H9 (cell line): ENCODE measurements around the gene VWF. TPM values are rescaled to one million over a fixed set of nuclear protein-coding genes. Genes with fewer than 3 reads are reported as not detected.

Experiments
- DNase-seq: peaks from one replicate; pipeline ENCODE4 v3.0.0-alpha.2; 2017
- H2AFZ ChIP-seq: one replicate; pipeline ENCODE4 v1.6.1; 2013; ENCODE audit warnings: mild to moderate bottlenecking, low read length, control low read depth, moderate library complexity
- H2AK5ac ChIP-seq: 2 replicates; pipeline ENCODE4 v1.6.1; 2013; ENCODE audit warnings: low read length, control low read depth, mixed read lengths; ENCODE audit not compliant: insufficient read length
- H2BK120ac ChIP-seq: one replicate; pipeline ENCODE4 v1.6.1; 2013; ENCODE audit warnings: low read depth, mild to moderate bottlenecking, low read length, control low read depth, inconsistent platforms; ENCODE audit not compliant: poor library complexity, severe bottlenecking
- H2BK12ac ChIP-seq: 2 replicates; pipeline ENCODE4 v1.6.1; 2013; ENCODE audit warnings: low read length, control low read depth, mixed read lengths, low read depth; ENCODE audit not compliant: insufficient read length
- H2BK15ac ChIP-seq: 2 replicates; pipeline ENCODE4 v1.6.1; 2013; ENCODE audit warnings: low read depth, low read length, control low read depth
- H2BK20ac ChIP-seq: one replicate; pipeline ENCODE4 v1.6.1; 2013; ENCODE audit warnings: low read depth, mild to moderate bottlenecking, low read length, control low read depth, inconsistent platforms; ENCODE audit not compliant: poor library complexity, severe bottlenecking
- H2BK5ac ChIP-seq: 2 replicates; pipeline ENCODE4 v1.6.1; 2013; ENCODE audit warnings: low read length, control low read depth, mixed read lengths; ENCODE audit not compliant: insufficient read length
- H3K14ac ChIP-seq: 2 replicates; pipeline ENCODE4 v1.6.1; 2013; ENCODE audit warnings: low read length, control low read depth; ENCODE audit not compliant: insufficient read depth
- H3K18ac ChIP-seq: 2 replicates; pipeline ENCODE4 v1.6.1; 2013; ENCODE audit warnings: low read depth, mild to moderate bottlenecking, mixed read lengths, low read length, control low read depth; ENCODE audit not compliant: insufficient read length
- H3K23ac ChIP-seq: 2 replicates; pipeline ENCODE4 v1.6.1; 2013; ENCODE audit warnings: low read length, control low read depth, mixed read lengths, low read depth; ENCODE audit not compliant: insufficient read length
- H3K23me2 ChIP-seq: 2 replicates; pipeline ENCODE4 v1.6.1; 2013; ENCODE audit warnings: low read depth, mild to moderate bottlenecking, mixed read lengths, low read length, control low read depth; ENCODE audit not compliant: insufficient read length, poor library complexity, severe bottlenecking
- H3K27ac ChIP-seq: 2 replicates; pipeline ENCODE4 v1.5.1; 2013; ENCODE audit warnings: low read length, control low read depth, mixed read lengths, low read depth; ENCODE audit not compliant: insufficient read length
- H3K27me3 ChIP-seq: 2 replicates; pipeline ENCODE4 v1.6.1; 2013; ENCODE audit warnings: low read length, control low read depth, inconsistent platforms; ENCODE audit not compliant: insufficient read depth
- H3K4ac ChIP-seq: 2 replicates; pipeline ENCODE4 v1.6.1; 2013; ENCODE audit warnings: low read depth, mild to moderate bottlenecking, control low read depth, inconsistent platforms, low read length, moderate library complexity
- H3K4me1 ChIP-seq: 2 replicates; pipeline ENCODE4 v1.6.1; 2013; ENCODE audit warnings: low read length, control low read depth, inconsistent platforms; ENCODE audit not compliant: insufficient read depth
- H3K4me2 ChIP-seq: 2 replicates; pipeline ENCODE4 v1.6.1; 2013; ENCODE audit warnings: low read length, control low read depth, mixed read lengths; ENCODE audit not compliant: insufficient read length, insufficient read depth
- H3K56ac ChIP-seq: 2 replicates; pipeline ENCODE4 v1.6.1; 2013; ENCODE audit warnings: low read depth, mild to moderate bottlenecking, mixed read lengths, low read length, control low read depth; ENCODE audit not compliant: insufficient read length
- H3K79me1 ChIP-seq: 2 replicates; pipeline ENCODE4 v1.6.1; 2013; ENCODE audit warnings: low read depth, mild to moderate bottlenecking, moderate library complexity, low read length, control low read depth, inconsistent platforms; ENCODE audit not compliant: insufficient read depth, poor library complexity, severe bottlenecking
- H3K79me2 ChIP-seq: 2 replicates; pipeline ENCODE4 v1.6.1; 2013; ENCODE audit warnings: low read length, control low read depth, inconsistent platforms; ENCODE audit not compliant: insufficient read depth
- H3K9ac ChIP-seq: 2 replicates; pipeline ENCODE4 v1.6.1; 2013; ENCODE audit warnings: low read length, control low read depth, mixed read lengths; ENCODE audit not compliant: insufficient read length; ENCODE audit errors: extremely low read depth
- H3K9me3 ChIP-seq: one replicate; pipeline ENCODE4 v1.6.1; 2013; ENCODE audit warnings: low read depth, low read length, inconsistent platforms; ENCODE audit not compliant: control insufficient read depth
- H3T11ph ChIP-seq: one replicate; pipeline ENCODE4 v1.6.1; 2013; ENCODE audit warnings: mild to moderate bottlenecking, low read length, control low read depth, inconsistent platforms
- H4K20me1 ChIP-seq: one replicate; pipeline ENCODE4 v1.6.1; 2013; ENCODE audit not compliant: control insufficient read depth, insufficient read length, insufficient read depth
- H4K5ac ChIP-seq: 2 replicates; pipeline ENCODE4 v1.6.1; 2013; ENCODE audit warnings: low read depth, mild to moderate bottlenecking, mixed read lengths, low read length, control low read depth; ENCODE audit not compliant: insufficient read length
- H4K8ac ChIP-seq: replicated peaks from 2 replicates; pipeline ENCODE4 v1.6.1; 2013; ENCODE audit warnings: low read length, control low read depth, mixed read lengths, low read depth; ENCODE audit not compliant: insufficient read length
- H4K91ac ChIP-seq: 2 replicates; pipeline ENCODE4 v1.6.1; 2013; ENCODE audit warnings: low read depth, mild to moderate bottlenecking, moderate library complexity, mixed read lengths, low read length, control low read depth; ENCODE audit not compliant: insufficient read length
- H3K27ac Mint-ChIP-seq, 3 experiments: 2 replicates in 2 of 3; 3 replicates in 1 of 3; pipeline ENCODE4 v1.8.0; 2020 to 2021; ENCODE audit warnings: mixed read lengths in 3 of 3, mild to moderate bottlenecking in 1 of 3, moderate library complexity in 1 of 3
- H3K27me3 Mint-ChIP-seq: 2 replicates; pipeline ENCODE4 v1.8.0; 2021; ENCODE audit warnings: low read depth, mild to moderate bottlenecking, moderate library complexity, mixed read lengths
- H3K36me3 Mint-ChIP-seq, 3 experiments: 2 replicates in 2 of 3; 3 replicates in 1 of 3; pipeline ENCODE4 v1.8.0; 2020 to 2021; ENCODE audit warnings: low read depth in 3 of 3, mixed read lengths in 3 of 3; ENCODE audit not compliant: insufficient read depth in 1 of 3
- H3K4me1 Mint-ChIP-seq, 2 experiments: 2 replicates each; pipeline ENCODE4 v1.8.0; 2020; ENCODE audit warnings: mixed read lengths in 2 of 2
- H3K4me3 Mint-ChIP-seq, 2 experiments: 2 replicates in 1 of 2; 3 replicates in 1 of 2; pipeline ENCODE4 v1.8.0; 2020 to 2021; ENCODE audit warnings: mild to moderate bottlenecking in 2 of 2, mixed read lengths in 2 of 2, moderate library complexity in 1 of 2
- H3K9me3 Mint-ChIP-seq, 2 experiments: 2 replicates in 1 of 2; 3 replicates in 1 of 2; pipeline ENCODE4 v1.8.0; 2020; ENCODE audit warnings: mild to moderate bottlenecking in 2 of 2, mixed read lengths in 2 of 2, moderate library complexity in 1 of 2
- CTCF ChIP-seq: fragments of 200-600 bp; sonication (generic); conservative IDR thresholded peaks from 3 replicates; pipeline ENCODE4 v1.8.0; 2021; ENCODE audit warnings: antibody characterized with exemption, mild to moderate bottlenecking
- WGBS: extraction: QIAGEN DNeasy Blood & Tissue Kit; methylation state at CpG from one replicate; pipeline ENCODE4 v1.1.7; 2013; ENCODE audit warnings: missing lambda C conversion rate, low lambda C conversion rate, mixed read lengths; ENCODE audit not compliant: insufficient read length; ENCODE audit errors: extremely low coverage; 5-methylcytosine and 5-hydroxymethylcytosine counted together
- total RNA-seq: library from RNA; stranded (reverse); gene quantifications from 2 replicates; pipeline ENCODE4 v1.2.1, GENCODE V29; 2021

The VWF gene
- total RNA-seq, 1 experiment from 2014 or later = 0.17 TPM

- H3T11ph ChIP-seq = no peak overlapping the region
- H3K36me3 Mint-ChIP-seq = peaks cover 0 to 4% (median 4%) of the 10 kb centered on the region in 3 experiments; a peak in 3 of 7 replicates
- H3K23me2 ChIP-seq = no peaks in the 10 kb centered on the region
- no peaks in the 10 kb centered on the region for H4K20me1 ChIP-seq
- H3K4me2 ChIP-seq = no peak overlapping the region
- no peak overlapping the region for H2BK120ac ChIP-seq
- H3K79me2 ChIP-seq = no peaks in the 10 kb centered on the region
- no peaks in the 10 kb centered on the region for H3K9me3 ChIP-seq
- H4K91ac ChIP-seq = no peak overlapping the region
- H3K9ac ChIP-seq = no peak overlapping the region
- no peak overlapping the region for H3K56ac ChIP-seq
- H3K27ac Mint-ChIP-seq = no peak overlapping the region
- no CpG with 5 or more reads among the region's 34 CpGs for WGBS
- no peak overlapping the region for H2AK5ac ChIP-seq
- no peak overlapping the region for H2BK15ac ChIP-seq
- H3K4me1 Mint-ChIP-seq = no peaks in the 10 kb centered on the region
- no peaks in the 10 kb centered on the region for H3K27me3 ChIP-seq
- no peak overlapping the region for H3K4me3 Mint-ChIP-seq
- no peak overlapping the region for H4K5ac ChIP-seq
- no peak overlapping the region for H3K14ac ChIP-seq
- no peak overlapping the region for H2BK20ac ChIP-seq
- no peak overlapping the region for H2BK5ac ChIP-seq
- no peak for TF ChIP-seq CTCF
- peaks cover 3% of the 10 kb centered on the region; the same call in 1 of the 2 replicates for H3K27me3 Mint-ChIP-seq
- H3K9me3 Mint-ChIP-seq = peaks cover 0 to 4% of the 10 kb centered on the region in 2 experiments; a peak in 3 of 5 replicates
- no peak overlapping the region for H3K4ac ChIP-seq
- H4K8ac ChIP-seq = no peak overlapping the region
- no peaks in the 10 kb centered on the region for H3K4me1 ChIP-seq
- no peak overlapping the region for H2BK12ac ChIP-seq
- no peak overlapping the region for H3K23ac ChIP-seq
- DNase-seq = no peak
- no peaks in the 10 kb centered on the region for H3K79me1 ChIP-seq
- H2AFZ ChIP-seq = no peak overlapping the region
- no peak overlapping the region for H3K27ac ChIP-seq
- H3K18ac ChIP-seq = no peak overlapping the region
These were observed 8.0 kb upstream of the VWF start for GRCh38 chr12:6132496-6132895.
